ENCODE results near the gene ZNF513. TPM values are rescaled to one million over a fixed set of nuclear protein-coding genes. Genes with fewer than 3 reads are reported as not detected.

ZNF513 gene
- total and polyA plus RNA-seq, 4 experiments from 2014 or later, result 3.7 to 20.1 (median 12.0) TPM

GRCh38 chr2:27369471-27370025 lies 11.0 kb downstream of the ZNF513 start:
- DNase-seq, result no peak
- Histone ChIP-seq H3K27ac (ENCODE audit: low read depth, low read length) (peak overlapping the region; percentile 94), H3K9me3 (ENCODE audit: control insufficient read depth in 1 of 2, low read length in 2 of 2) (no peaks in the 10 kb centered on the region), H3K4me1 (ENCODE audit: insufficient read depth, low read length) (peaks cover 38% of the 10 kb centered on the region), H3K36me3 (ENCODE audit: insufficient read depth, low read length) (peaks cover 50% of the 10 kb centered on the region), H3K27me3 (ENCODE audit: insufficient read depth, low read length) (no peaks in the 10 kb centered on the region), H3K4me3 (ENCODE audit: low read length in 2 of 2) (peak overlapping the region; percentile 59 to 86)
- peak overlapping the region; percentile 89 to 98 (median 96) for H3K27ac Mint-ChIP-seq
- H3K4me1 Mint-ChIP-seq, result peaks cover 28 to 54% (median 40%) of the 10 kb centered on the region in 4 donors
- H3K27me3 Mint-ChIP-seq, result no peaks in the 10 kb centered on the region
- peak overlapping the region; percentile 96 to 100 (median 98) for H3K4me3 Mint-ChIP-seq
- intact Hi-C loops (cut with micrococcal nuclease), result loop anchor here (1.0 to 5.0 kb wide), 11 partner anchors 11 to 313 kb away; partner anchors contain the start of genes ATRAID, GTF3C2, IFT172 and NRBP1
- POLR2A ChIA-PET (ENCODE audit: partially characterized antibody), result interaction anchor here (0.8 to 5.5 kb wide), 13 partner anchors 11 to 259 kb away, joined by 3 to 106 read pairs (median 7); partner anchors contain the start of genes ATRAID, CCDC121, GPN1 and GTF3C2
- no peaks in the 10 kb centered on the region for H3K9me3 Mint-ChIP-seq
- peaks cover 30 to 64% of the 10 kb centered on the region in 2 donors for H3K36me3 Mint-ChIP-seq
- CTCF ChIA-PET (ENCODE audit: partially characterized antibody), result interaction anchor here (0.7 to 3.3 kb wide), 14 partner anchors 9 to 871 kb away, joined by 3 to 16 read pairs (median 5); partner anchors contain the start of genes GTF3C2, OST4, PPM1G and PREB

GRCh38 chr2:27363933-27364332 lies 16.6 kb downstream of the ZNF513 start:
- Histone ChIP-seq H3K4me3 (ENCODE audit: low read length in 2 of 2) (no peak overlapping the region), H3K9me3 (ENCODE audit: control insufficient read depth in 1 of 2, low read length in 2 of 2) (no peaks in the 10 kb centered on the region), H3K36me3 (ENCODE audit: insufficient read depth, low read length) (peaks cover 43% of the 10 kb centered on the region), H3K4me1 (ENCODE audit: insufficient read depth, low read length) (peaks cover 10% of the 10 kb centered on the region), H3K27me3 (ENCODE audit: insufficient read depth, low read length) (no peaks in the 10 kb centered on the region), H3K27ac (ENCODE audit: low read depth, low read length) (no peak overlapping the region)
- Mint-ChIP-seq H3K4me1 (peaks cover 5 to 17% (median 7%) of the 10 kb centered on the region in 4 donors), H3K4me3 (no peak overlapping the region), H3K27me3 (no peaks in the 10 kb centered on the region), H3K9me3 (no peaks in the 10 kb centered on the region), H3K36me3 (peaks cover 24 to 33% of the 10 kb centered on the region in 2 donors), H3K27ac (peak overlapping the region in 2 of 7 donors; percentile 0 to 35)
- intact Hi-C loops (cut with micrococcal nuclease), result no loop called here
- ChIA-PET POLR2A (ENCODE audit: partially characterized antibody) (interaction anchor here (1.2 to 1.5 kb wide), 3 partner anchors 10 to 46 kb away, joined by 3 read pairs; partner anchors contain the start of gene PPM1G), CTCF (ENCODE audit: partially characterized antibody) (no interaction called here)
- no peak for DNase-seq

- intact Hi-C loops (cut with micrococcal nuclease), result no loop called here
- H3K27ac Mint-ChIP-seq, result peak overlapping the region in 3 of 7 donors; percentile 4 to 75 (median 16)
- POLR2A ChIA-PET (ENCODE audit: partially characterized antibody), result interaction anchor here (0.6 to 0.9 kb wide), 3 partner anchors 18 to 303 kb away, joined by 3 read pairs; partner anchors contain the start of gene ZNF513
Measured at GRCh38 chr2:27362678-27363420, 17.7 kb downstream of the ZNF513 start.

DNA sequence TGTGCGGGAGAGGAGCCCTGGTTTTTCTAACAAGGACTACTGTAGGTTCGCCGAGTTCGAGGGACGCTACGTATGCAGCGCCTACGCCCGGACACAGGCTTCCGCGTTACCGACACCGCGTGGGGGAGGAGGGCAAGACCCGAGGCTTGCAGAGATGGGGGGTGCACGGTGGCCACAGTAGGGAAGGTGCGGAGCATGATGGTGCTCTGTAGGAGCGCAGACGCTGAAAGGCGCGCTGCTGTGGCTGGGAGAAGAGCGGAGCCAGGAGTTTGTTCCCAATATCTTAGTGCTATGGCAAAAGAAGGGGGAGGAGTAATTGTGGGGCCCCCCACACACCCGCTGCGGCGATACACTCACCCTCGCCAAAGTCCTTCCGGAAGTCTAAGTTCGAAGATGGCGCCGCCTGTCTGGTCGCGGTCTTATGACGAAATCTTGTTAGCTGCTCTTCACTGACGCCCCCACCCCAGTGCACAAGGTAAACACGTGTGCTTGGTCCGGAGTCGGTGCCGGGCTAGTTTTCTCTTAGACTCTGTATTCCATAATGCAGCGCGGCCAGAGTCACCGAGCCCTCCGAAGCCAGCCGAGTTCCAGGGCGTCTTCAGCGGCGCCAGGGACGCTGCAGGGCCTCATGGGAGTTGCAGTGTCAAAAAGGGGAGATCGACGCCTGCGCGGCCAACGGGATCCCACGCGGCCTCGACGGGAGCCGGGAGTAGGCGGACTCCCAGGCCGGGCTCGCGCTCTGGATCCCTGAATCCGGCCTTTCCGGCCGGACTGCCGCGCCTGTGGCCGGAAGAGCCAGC lies 24.0 kb downstream of the ZNF513 start, which contains the start of gene GTF3C2:
GTF3C2 (minus strand) TSS at position 383 of the 800 bp plus-strand sequence. CDS start 13,210 bp downstream, outside the sequence.
- POLR2A ChIA-PET (ENCODE audit: partially characterized antibody), result interaction anchor here (0.7 to 2.9 kb wide), 14 partner anchors 10 to 307 kb away, joined by 3 to 49 read pairs (median 4); partner anchors contain the start of genes EIF2B4, MPV17, NRBP1 and OST4
- Mint-ChIP-seq H3K4me3 (peak within 1 kb of the TSS; percentile 96 to 100 (median 98)), H3K27me3 (no peaks in the 10 kb centered on the region)

More at GRCh38 chr2:27362678-27363420, 17.7 kb downstream of the ZNF513 start:
- H3K4me1 ChIP-seq (ENCODE audit: insufficient read depth, low read length), result peaks cover 3% of the 10 kb centered on the region
- H3K4me3 ChIP-seq (ENCODE audit: low read length in 2 of 2), result no peak overlapping the region
- H3K9me3 ChIP-seq (ENCODE audit: control insufficient read depth in 1 of 2, low read length in 2 of 2), result no peaks in the 10 kb centered on the region
- no peak for DNase-seq
- Mint-ChIP-seq H3K36me3 (peaks cover 20 to 28% of the 10 kb centered on the region in 2 donors), H3K4me1 (peaks cover 7 to 16% (median 8%) of the 10 kb centered on the region in 4 donors), H3K4me3 (no peak overlapping the region), H3K27me3 (no peaks in the 10 kb centered on the region), H3K9me3 (no peaks in the 10 kb centered on the region)
- no peak overlapping the region for H3K27ac ChIP-seq (ENCODE audit: low read depth, low read length)
- no peaks in the 10 kb centered on the region for H3K27me3 ChIP-seq (ENCODE audit: insufficient read depth, low read length)
- CTCF ChIA-PET (ENCODE audit: partially characterized antibody), result interaction anchor here (0.7 kb wide), 1 partner anchor 602 kb away, joined by 3 read pairs; no protein-coding TSS in a partner anchor
- H3K36me3 ChIP-seq (ENCODE audit: insufficient read depth, low read length), result peaks cover 35% of the 10 kb centered on the region

DNA sequence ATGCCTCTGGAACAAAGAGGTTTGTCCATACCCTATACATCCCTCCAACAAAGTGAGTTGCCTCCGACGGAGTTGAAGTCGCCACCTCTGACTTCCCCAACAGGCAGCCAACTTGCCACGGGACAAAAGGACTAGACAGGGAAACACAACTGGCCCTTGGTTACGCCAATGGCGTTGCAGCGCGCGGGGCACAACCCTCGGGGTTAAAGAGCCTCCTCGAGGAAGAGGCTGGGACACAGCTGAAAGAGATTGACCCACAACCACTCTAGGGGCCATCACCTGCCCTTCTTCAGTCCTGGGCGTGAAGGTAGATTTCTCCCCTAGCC lies 24.5 kb downstream of the ZNF513 start:
- Histone ChIP-seq H3K27ac (ENCODE audit: low read depth, low read length) (peak overlapping the region; percentile 85), H3K4me3 (ENCODE audit: low read length in 2 of 2) (peak overlapping the region; percentile 49 to 75), H3K36me3 (ENCODE audit: insufficient read depth, low read length) (no peaks in the 10 kb centered on the region), H3K4me1 (ENCODE audit: insufficient read depth, low read length) (peaks cover 53% of the 10 kb centered on the region), H3K27me3 (ENCODE audit: insufficient read depth, low read length) (no peaks in the 10 kb centered on the region), H3K9me3 (ENCODE audit: control insufficient read depth in 1 of 2, low read length in 2 of 2) (no peaks in the 10 kb centered on the region)
- ChIA-PET POLR2A (ENCODE audit: partially characterized antibody) (interaction anchor here (0.9 to 2.9 kb wide), 11 partner anchors 11 to 308 kb away, joined by 3 to 49 read pairs (median 6); partner anchors contain the start of genes EIF2B4, MPV17, NRBP1 and PPM1G), CTCF (ENCODE audit: partially characterized antibody) (interaction anchor here (0.9 to 2.6 kb wide), 3 partner anchors 9 to 53 kb away, joined by 3 to 16 read pairs (median 4); partner anchors contain the start of genes EIF2B4 and SNX17)
- H3K4me3 Mint-ChIP-seq, result peak overlapping the region; percentile 96 to 100 (median 98)
- peaks cover 4 to 24% of the 10 kb centered on the region in 2 donors for H3K36me3 Mint-ChIP-seq
- H3K4me1 Mint-ChIP-seq, result peaks cover 38 to 68% (median 51%) of the 10 kb centered on the region in 4 donors
- H3K9me3 Mint-ChIP-seq, result peaks cover 0 to 5% (median 0%) of the 10 kb centered on the region in 8 donors
- H3K27ac Mint-ChIP-seq, result peak overlapping the region; percentile 96 to 100 (median 99)
- H3K27me3 Mint-ChIP-seq, result no peaks in the 10 kb centered on the region
- DNase-seq, result no peak
- intact Hi-C loops (cut with micrococcal nuclease), result loop anchor here (1.0 to 5.0 kb wide), 7 partner anchors 14 to 271 kb away; partner anchors contain the start of genes CCDC121, EIF2B4, GPN1 and IFT172

More for the DNA sequence above, 24.0 kb downstream of the ZNF513 start, which contains the start of gene GTF3C2:
- peak; percentile 93 to 97 (median 93) for DNase-seq
- peak within 1 kb of the TSS; percentile 49 to 75 for H3K4me3 ChIP-seq (ENCODE audit: low read length in 2 of 2)
- peaks cover 51% of the 10 kb centered on the region for H3K4me1 ChIP-seq (ENCODE audit: insufficient read depth, low read length)
- peaks cover 4 to 24% of the 10 kb centered on the region in 2 donors for H3K36me3 Mint-ChIP-seq
- no peaks in the 10 kb centered on the region for H3K9me3 ChIP-seq (ENCODE audit: control insufficient read depth in 1 of 2, low read length in 2 of 2)
- CTCF ChIA-PET (ENCODE audit: partially characterized antibody), result interaction anchor here (2.6 kb wide), 1 partner anchor 13 kb away, joined by 16 read pairs; the partner anchor contains the start of genes EIF2B4 and SNX17
- no peaks in the 10 kb centered on the region for H3K27me3 ChIP-seq (ENCODE audit: insufficient read depth, low read length)
- peak within 1 kb of the TSS; percentile 96 to 100 (median 99) for H3K27ac Mint-ChIP-seq
- intact Hi-C loops (cut with micrococcal nuclease), result loop anchor here (1.0 to 5.0 kb wide), 7 partner anchors 14 to 271 kb away; partner anchors contain the start of genes CCDC121, EIF2B4, GPN1 and IFT172
- H3K36me3 ChIP-seq (ENCODE audit: insufficient read depth, low read length), result no peaks in the 10 kb centered on the region
- peak within 1 kb of the TSS; percentile 85 for H3K27ac ChIP-seq (ENCODE audit: low read depth, low read length)
- H3K9me3 Mint-ChIP-seq, result peaks cover 0 to 5% (median 0%) of the 10 kb centered on the region in 8 donors
- H3K4me1 Mint-ChIP-seq, result peaks cover 36 to 64% (median 48%) of the 10 kb centered on the region in 4 donors

DNA sequence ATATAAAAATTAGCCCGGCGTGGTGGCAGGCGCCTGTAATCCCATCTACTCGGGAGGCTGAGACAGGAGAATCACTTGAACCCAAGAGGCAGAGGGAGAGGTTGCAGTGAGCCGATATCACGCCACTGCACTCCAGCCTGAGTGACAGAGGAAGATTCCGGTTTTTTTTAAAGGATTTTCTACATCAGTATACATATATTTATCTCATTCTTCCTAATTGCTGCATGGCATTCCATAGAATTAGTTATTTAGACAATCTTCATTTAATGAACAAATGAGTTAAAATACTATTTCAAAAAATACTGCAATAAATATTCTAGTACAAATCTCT lies 26.0 kb downstream of the ZNF513 start:
- Mint-ChIP-seq H3K27me3 (no peaks in the 10 kb centered on the region), H3K4me3 (peak overlapping the region in 5 of 8 donors; percentile 15 to 54 (median 43)), H3K9me3 (peaks cover 0 to 5% (median 0%) of the 10 kb centered on the region in 8 donors), H3K27ac (peak overlapping the region in 3 of 7 donors; percentile 14 to 99 (median 37)), H3K36me3 (peaks cover 7 to 29% of the 10 kb centered on the region in 2 donors), H3K4me1 (peaks cover 44 to 76% (median 56%) of the 10 kb centered on the region in 4 donors)
- Histone ChIP-seq H3K27ac (ENCODE audit: low read depth, low read length) (no peak overlapping the region), H3K4me1 (ENCODE audit: insufficient read depth, low read length) (peaks cover 53% of the 10 kb centered on the region), H3K9me3 (ENCODE audit: control insufficient read depth in 1 of 2, low read length in 2 of 2) (no peaks in the 10 kb centered on the region), H3K27me3 (ENCODE audit: insufficient read depth, low read length) (no peaks in the 10 kb centered on the region), H3K36me3 (ENCODE audit: insufficient read depth, low read length) (no peaks in the 10 kb centered on the region), H3K4me3 (ENCODE audit: low read length in 2 of 2) (no peak overlapping the region)
- ChIA-PET CTCF (ENCODE audit: partially characterized antibody) (interaction anchor here (1.5 kb wide), 1 partner anchor 15 kb away, joined by 8 read pairs; no protein-coding TSS in a partner anchor), POLR2A (ENCODE audit: partially characterized antibody) (no interaction called here)
- intact Hi-C loops (cut with micrococcal nuclease), result no loop called here
- DNase-seq, result no peak
